HG03439 (cell line): Measurements from ENCODE around the gene VKORC1.
"Not testable (repeated sequence)": the region's sequence is repeated elsewhere in the genome, so short reads cannot be mapped to it uniquely, and the experiment has no call there.

Experiments used
- ATAC-seq: cut with Tn5 transposase; IDR thresholded peaks from one replicate; pipeline ENCODE4 v1.9.1; 2021; ENCODE audit warnings: mild to moderate bottlenecking, moderate library complexity; ENCODE audit not compliant: unreplicated experiment

Gene VKORC1

GRCh38 chr16:31094424-31095120 lies at the start of gene VKORC1:
Gene VKORC1, minus strand, starts transcription at chr16:31094797. Its CDS starts 68 bp downstream, at chr16:31094729.
- peak; percentile 76 for ATAC-seq

- ATAC-seq, result no peak
Observed at GRCh38 chr16:31143694-31144148, 49.1 kb upstream of the VKORC1 start.

DNA sequence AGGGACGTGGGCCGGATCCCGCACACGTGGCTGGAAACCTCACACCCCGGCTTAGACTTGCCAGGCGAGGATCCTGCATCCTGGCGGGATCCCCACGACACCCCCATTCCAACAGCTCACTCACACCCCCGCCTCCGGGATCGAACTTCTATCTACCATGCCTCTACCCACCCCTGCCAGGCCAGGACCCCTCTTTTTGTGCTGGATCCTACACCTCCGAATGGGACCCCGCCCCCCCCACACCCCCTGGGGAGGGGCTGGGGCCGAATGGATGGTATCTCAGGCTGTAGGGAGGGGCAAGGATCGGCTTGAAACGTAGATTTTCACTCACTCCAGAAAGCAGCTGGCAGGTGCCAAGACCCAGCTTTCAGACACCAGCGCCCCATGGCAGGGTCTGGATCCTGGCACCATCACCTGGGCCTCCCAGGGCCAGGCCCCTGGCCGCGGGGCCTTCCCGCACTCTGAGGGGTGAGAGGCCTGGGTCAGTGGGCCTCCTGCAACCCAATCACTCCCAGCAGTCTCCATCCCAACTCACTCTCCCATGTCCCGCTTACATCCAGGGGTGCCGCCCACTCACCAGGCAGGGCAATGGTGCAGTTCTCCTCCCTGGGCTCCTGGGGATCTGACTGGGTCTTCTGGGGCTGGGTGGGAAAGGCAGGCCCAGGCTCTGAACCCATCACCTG lies 48.6 kb upstream of the VKORC1 start:
- no peak for ATAC-seq

DNA sequence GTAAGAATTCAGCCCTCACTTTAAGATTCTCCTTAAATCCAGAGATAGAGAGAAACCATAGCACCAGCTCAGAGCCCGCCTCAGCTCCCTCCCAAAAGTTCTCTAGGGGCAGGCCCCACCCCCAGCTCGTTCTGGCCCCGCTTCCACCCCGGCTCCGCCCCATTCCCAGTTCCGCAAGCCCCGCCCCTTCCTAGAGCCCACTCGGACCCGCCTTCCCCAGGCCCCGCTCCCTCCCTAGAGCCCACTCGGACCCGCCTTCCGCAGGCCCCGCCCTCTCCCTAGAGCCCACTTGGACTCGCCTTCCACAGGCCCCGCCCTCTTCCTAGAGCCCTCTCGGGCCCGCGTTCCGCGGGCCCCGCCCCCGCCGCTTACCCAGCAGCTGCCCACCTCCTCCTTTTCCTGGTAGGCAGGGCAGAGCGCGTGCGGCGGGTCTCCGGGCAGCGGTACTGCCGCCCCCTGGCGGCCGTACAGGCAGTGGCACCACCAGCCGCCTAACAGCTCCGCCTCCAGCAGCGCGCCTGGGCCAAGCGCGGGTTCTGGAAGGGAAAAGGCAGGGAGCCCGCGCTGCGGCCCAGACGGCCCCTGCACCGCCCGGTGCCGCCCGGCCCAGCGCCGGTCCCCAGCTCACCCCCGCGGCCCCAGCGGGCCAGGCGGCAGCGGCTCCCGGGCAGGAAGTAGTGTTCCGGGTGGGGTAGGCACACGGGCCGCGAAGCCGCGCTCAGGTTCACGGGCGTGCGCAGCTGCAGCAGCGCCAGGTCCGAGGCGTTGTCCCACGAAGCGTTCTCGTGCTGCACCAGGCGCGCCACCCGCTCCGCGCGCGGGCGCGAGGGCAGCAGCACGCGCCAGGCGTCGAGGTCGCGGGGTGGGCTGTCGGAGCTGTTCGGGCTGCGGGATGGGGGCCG lies 47.8 kb upstream of the VKORC1 start:
- ATAC-seq, result peak; percentile 85

DNA sequence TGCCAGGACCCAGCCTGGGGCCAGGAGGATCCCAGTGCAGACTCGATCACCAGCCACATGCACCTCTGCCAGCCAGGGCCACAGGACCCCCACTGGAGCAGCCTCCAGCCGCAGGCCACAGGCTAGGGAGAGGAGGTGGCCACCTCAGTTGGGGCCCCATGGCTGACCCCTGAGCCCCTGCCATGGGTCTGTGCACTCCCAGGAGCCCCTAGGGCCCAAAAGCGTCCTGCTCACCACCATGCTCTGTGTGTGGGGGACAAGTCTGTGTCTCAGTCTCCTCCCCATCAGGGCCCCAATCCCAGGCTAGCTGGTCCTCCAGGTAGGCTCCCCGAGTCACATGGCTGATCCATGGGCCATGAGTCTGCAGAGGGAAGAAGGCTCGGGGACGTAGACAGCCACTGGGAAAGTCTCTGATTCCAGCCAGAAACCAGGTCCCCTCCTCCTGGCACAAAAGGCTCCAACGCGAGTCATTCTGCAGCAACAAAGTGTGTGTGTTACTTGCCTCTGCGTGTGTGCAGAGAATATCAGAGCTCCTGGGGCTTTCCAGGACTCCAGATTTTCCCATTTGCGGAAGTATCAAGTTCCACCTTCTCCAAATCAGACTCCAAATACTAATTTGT lies 47.0 kb upstream of the VKORC1 start:
- ATAC-seq, result no peak

GRCh38 chr16:31141071-31141469 lies 46.5 kb upstream of the VKORC1 start:
- not testable (repeated sequence) for ATAC-seq

DNA sequence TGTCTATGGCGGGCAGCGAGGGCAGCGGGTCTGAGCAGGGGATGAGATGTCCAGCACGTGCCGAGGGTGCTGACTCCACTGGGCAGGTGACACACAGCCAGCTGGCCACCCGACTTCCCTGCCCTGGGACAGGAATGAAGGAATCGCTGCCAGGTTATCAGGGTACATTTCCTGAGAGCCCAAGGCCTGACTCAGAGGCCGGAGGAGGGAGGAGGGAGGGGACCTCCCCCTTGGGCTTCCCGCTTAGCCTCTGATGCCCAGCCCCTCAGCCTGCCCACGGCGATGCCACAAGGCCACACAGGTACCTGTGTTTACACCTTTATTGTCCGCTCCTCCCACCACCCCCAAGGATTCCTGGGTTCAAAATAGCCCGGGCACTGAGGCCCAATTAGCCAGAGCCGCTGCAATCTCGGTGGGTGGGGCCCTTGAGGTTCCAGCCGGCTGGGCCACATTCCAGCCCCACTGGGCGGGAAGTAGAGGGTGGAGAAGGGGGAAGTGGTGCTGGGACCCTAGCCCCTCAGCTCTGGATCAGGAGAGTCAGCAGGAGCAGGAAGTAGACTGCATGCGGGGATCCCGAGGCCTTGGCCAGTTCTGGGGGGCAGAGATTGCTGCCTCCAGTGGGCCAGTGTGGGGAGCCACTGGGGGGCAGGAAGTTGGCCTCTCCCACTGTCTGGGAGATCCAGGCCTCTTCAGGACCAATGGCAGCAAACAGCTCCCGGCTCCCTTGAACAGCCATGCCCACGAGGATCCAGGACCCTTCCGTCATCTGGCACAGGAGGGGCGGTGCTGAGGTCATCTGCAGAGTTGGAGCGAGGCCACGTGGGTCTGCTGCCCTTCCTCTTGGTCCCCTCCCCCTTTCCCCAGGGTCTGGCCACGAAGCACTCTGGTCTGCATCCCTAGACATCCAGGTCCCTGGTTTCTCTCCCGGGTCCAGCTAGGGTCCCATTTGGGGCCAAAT lies 44.3 kb upstream of the VKORC1 start:
- ATAC-seq, result no peak

DNA sequence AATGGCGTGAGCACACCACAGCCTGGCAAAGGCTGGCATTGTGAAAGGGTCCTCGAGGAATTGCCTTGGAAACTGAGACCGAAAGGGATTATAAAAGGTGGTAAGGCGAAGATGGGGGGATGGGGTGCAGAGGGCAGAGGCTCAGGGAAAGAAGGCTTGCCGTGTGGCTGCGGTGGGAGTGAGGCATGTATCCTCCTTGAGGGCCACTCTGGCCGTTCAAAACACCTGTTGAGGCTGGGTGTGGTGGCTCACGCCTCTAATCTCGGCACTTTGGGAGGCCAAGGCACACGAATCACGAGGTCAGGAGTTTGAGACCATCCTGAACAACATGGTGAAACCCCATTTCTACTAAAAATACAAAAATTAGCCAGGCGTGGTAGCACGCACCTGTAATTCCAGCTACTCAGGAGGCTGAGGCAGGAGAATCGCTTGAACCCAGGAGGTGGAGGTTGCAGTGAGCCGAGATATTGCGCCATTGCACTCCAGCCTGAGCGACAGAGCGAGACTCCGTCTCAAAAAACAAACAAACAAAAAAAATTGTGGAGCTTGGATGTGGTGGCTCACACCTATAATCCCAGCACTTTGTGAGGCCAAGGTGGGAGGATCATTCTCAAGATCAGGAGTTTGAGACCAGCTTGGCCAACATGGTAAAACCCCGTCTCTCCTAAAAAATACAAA lies 42.4 kb upstream of the VKORC1 start:
- ATAC-seq, result not testable (repeated sequence)

DNA sequence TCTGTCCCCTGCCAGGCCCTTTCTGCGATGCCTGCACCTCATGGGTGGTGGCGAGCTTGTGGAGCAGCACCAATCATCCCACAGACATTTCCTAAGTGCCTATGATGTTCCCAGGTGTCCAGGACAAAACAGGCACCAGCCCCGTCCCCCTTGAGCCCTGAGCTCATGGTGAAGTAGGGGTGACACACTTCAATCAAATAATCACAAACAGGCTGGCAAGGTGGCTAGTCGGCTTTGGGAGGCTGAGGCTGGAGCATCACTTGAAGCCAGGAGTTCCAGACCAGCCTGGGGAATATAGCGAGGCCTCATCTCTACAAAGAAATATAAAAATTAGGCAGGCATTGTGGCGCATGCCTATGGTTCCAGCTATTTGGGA lies 41.7 kb upstream of the VKORC1 start:
- no peak for ATAC-seq

DNA sequence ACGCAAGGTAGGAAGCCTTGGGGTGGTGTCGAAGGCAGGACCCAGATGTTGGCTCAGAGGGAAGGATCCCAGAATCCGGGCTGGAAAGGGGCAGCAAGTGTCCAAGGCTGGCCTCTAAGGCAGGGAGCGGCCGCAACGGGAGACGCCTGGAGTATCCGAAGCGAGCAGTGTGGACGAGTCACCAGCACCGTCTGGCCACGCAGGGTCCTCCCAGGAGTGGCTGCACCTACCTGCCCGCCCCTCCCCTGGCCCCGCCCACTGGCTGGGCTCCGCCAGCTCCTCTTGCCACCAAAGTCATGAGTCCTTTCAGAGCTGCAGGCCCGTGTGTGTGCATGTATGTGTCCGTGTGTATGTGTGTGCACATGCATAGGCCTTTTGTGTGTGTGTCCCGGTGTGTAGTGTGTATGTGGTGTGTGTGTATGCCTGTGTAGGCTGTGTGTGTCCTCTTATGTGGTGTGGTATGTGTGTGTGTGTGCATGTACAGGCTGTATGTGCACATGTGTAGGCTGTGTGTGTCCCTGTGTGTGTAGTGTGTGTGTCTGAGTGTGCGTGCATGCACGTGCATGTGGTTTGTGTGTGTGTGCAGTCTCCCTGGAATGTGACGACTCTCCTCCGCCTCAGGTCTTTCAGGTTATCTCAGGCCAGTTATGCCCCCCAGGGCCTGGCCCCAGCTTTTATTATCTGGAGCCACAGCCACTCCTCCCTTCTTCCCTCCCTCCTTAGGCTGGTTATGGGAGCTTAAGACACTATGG lies 41.1 kb upstream of the VKORC1 start, which contains the start of gene PRSS8:
PRSS8 (minus strand) TSS at position 193 of the 752 bp plus-strand sequence. CDS start 229 bp downstream, outside the sequence.
- ATAC-seq, result no peak

DNA sequence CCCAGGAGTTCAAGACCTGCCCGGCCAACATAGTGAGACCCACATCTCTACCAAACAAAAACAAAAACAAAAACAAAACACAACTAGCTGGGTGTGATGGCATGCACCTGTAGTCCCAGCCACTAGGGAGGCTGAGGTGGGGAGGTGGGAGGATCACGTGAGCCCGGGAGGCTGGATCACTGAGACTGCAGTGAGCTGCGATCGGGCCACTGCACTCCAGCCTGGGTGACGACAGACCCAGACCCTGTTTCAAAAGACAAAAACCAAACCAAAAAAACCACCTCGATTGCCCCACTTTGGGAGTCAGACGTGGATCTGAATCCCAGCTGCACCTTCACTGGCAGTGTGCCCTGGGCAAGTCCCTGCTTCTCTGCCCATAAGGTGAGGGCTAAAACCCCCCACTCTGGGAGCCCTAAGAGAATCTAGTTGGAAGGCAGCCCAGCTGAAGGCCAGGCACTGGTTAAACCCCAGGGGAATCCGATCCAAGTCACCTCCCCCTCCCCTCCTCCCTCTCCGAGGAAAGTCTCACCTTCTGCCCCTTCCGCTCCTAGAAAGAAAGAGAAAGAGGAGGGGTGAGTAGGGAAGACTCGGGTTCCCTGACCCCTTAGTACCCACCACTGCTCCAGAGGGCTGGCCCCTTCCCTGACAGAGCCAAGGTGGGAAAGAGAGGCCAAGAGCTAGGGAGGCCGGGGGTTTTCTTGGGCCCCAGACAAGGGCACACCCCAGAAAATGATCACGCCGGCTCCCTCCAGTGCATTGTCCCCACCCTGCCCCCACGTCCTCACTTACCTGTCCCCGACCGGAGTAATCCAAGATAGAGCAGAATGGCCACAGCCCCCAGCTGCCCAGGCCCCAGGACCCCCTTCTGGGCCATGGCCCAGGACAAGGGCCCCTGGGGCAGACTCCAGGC lies 40.3 kb upstream of the VKORC1 start:
- no peak for ATAC-seq

DNA sequence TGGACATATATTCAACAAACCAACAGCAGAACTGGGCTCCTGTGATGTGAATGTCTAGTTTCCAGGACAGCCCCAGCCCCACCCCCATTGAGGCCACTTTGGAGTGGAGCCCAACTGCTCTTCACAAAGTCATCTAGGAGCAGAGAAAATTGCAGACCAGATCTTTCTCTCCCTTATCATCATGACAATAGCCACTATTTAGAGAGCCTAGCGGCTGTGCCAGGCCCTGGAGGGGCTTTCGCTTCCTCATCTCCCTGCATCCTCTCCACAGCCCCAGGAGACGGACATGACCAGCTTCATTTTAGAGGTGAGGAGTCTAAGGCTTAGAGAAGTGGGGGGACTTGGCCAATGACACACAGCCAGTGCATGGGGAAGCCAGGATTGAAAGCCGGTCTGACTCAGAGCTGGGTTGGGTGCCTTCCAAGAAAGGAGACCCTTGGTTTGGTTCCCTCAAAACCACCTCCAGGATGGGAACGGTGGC lies 39.5 kb upstream of the VKORC1 start:
- no peak for ATAC-seq

GRCh38 chr16:31133046-31133501 lies 38.5 kb upstream of the VKORC1 start:
- ATAC-seq, result no peak

DNA sequence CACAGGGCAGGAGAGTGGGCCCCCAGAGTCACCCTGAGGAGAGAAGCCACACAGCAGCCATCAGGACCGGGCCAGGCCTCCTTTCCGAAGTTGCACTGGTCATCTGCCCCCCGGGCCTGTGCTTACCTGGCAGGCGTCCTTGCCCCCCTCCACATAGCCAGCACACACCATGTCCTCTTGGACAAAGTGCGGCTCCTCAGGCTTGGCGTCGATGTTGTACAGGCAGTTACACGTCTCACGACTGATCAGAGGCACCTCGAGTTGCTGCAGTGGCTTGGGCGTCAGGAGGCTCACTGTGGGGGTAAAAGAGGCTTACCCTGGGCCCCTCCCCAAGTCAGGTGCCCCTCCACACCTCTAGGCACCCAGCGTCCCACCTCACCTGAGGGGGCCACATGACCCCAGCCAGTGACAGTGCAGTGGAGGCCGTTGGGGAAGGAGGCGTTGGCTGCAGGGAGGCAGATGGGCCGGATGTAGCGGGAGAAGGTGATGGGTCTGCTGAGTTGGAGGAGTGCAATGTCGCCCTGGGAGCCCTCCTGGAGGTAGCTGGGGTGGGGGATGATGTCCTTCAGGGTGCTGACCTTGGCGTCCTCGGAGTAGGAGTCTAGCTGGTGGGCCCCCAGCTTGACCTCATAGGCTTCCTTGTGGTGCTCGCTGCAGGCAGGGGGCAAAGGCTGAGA lies 37.8 kb upstream of the VKORC1 start:
- no peak for ATAC-seq

GRCh38 chr16:31131841-31132271 lies 37.3 kb upstream of the VKORC1 start:
- ATAC-seq, result no peak

GRCh38 chr16:31131416-31131815 lies 36.8 kb upstream of the VKORC1 start:
- no peak for ATAC-seq

- ATAC-seq, result no peak
Observed at GRCh38 chr16:31130899-31131298, 36.3 kb upstream of the VKORC1 start.
